IPS-NIHi7 (cell line): ENCODE measurements around the gene NRG3.

Source experiments
- DNase-seq: peaks from one replicate; pipeline ENCODE4 v3.0.0; 2012; ENCODE audit warnings: mixed read lengths; ENCODE audit errors: extremely low spot score

Gene NRG3

DNA sequence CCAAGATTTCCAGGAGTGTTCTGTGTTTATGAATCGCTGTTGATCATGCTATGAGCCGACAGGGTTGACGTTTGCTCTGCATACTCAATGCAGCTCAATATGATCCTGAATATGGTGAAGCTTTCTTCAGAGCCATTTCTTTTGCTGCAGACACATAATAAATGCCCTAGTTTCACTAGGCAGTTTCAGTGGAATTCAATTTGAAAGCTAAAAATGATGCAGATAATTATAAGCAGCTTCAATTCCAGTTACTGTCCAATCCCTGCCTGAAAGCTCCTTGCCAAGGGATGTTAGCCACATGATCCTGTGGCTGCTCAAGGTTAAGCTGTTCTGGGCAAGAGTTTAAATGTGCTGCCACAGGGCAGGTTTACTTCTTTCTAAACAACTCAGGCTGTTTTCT lies 805.6 kb downstream of the NRG3 start:
- no peak for DNase-seq

DNA sequence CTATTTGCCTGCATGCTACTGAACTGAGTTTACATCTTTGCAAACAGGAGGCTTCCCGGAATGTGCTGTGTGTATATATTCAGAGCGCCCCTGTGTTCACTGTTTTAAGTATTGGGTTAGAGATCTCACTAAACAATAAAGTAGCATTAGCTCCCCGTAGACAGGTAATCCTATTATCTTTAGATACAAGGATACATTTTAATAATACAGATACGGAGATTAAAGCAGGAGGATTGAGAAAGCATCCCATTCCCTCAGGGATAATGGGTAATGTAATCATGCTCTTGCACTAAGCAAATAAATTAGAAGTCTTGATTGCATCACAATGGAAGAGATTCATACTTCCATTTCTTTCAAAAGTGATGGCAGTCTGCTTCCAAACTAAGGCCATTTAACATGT lies 809.0 kb downstream of the NRG3 start:
- DNase-seq = no peak

GRCh38 chr10:82685087-82685486 lies 810.1 kb downstream of the NRG3 start:
- no peak for DNase-seq

DNA sequence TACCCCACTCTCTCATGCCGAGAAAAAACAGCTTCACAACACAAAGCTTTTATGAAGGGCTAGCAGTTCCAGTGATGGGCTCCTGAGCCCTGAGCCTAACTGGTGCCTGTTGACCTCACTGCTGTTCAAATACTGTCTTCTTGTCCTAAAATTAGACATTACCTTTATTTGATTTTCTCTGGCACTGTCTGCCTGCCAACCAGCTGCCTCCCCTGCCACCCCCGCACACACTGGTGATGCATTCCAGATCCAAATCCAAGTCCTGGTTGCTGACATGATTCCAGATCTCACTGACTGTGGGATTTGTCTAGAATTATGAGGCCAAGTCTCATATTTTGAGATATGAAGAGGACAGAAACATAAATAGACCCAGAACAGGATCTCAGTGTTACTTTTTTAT lies 816.2 kb downstream of the NRG3 start:
- DNase-seq = no peak

GRCh38 chr10:82692458-82692857 lies 817.5 kb downstream of the NRG3 start:
- no peak for DNase-seq

GRCh38 chr10:82721831-82722230 lies 846.8 kb downstream of the NRG3 start:
- no peak for DNase-seq

DNA sequence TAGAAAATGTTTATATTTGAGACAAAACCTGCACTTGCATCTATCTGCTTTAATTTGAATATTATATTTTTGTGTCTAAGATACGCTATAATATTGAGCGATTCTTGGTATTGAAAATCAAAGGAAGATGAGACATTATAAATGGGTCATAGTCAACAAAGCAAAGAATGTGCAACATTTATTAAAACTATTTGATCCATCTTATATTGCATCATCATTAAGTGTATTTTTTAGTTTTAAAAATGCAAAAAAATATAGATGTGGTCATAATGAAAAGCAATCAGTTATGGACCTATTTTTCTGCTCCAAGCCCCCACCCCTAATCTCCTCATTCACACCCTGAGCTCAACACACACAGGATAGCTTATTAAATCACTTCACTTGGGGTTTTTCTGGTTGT lies 847.3 kb downstream of the NRG3 start:
- no peak for DNase-seq

DNA sequence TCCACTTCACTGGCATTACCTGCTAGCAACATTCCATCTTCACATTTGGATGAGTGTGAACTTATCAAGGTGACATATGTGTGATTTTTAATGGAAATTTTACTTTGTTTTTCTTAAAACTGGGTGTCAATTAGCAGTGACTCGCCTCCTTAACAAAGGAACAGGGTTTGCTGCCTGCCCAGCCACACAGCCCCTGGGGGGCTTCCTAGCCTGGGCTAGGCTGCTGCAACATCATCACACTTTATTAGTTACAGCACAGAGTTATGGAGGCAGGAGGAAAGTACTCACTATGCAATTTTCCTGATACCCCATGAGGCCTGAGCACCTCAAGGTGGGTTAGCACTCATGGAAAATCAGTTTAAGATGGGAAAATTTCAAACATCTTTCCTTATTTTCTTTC lies 861.3 kb downstream of the NRG3 start:
- peak; percentile 32 for DNase-seq

- peak; percentile 11 for DNase-seq
These were observed 862.6 kb downstream of the NRG3 start for GRCh38 chr10:82737549-82737948.

DNA sequence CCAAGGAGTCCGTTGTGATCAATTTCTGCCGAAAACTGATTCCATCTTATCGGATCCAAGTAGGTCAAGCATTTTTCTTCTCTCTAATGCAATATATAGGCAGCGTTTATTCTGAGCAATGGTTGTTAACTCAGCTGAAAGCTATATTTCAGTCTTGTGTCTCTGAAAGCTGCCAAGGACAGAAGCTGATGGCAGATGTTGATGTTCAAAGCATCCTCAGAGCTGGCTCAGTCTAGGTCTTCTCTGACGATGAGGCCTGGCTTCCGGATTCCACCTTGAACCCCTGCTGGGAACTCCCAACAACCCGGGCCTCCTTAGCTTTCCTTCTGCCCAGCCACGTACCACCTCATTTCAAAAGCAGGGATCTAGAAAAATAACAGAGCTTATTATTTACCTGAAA lies 863.6 kb downstream of the NRG3 start:
- DNase-seq = no peak

DNA sequence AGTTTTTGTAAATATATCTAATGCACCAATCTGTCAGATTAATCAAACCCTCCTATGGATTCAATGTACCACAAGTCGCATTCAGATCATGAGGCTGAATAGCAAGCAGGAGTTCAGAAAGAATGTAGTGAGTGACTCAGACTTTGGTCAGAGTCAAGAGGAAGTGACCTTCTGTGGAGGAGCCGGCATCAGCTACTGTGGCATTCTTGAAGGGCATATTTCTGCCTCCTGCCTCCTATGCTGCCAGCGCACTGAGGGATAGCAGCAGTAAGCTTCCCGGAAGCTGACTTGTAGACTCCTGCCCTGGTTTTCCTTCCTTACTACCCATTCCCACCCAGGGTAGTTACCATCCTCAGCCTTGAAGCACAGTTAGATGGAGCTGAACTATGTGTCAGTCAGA lies 867.5 kb downstream of the NRG3 start:
- DNase-seq = peak; percentile 18

GRCh38 chr10:82742898-82743297 lies 867.9 kb downstream of the NRG3 start:
- DNase-seq = no peak

- no peak for DNase-seq
These were observed 875.5 kb downstream of the NRG3 start for GRCh38 chr10:82750538-82750937.

DNA sequence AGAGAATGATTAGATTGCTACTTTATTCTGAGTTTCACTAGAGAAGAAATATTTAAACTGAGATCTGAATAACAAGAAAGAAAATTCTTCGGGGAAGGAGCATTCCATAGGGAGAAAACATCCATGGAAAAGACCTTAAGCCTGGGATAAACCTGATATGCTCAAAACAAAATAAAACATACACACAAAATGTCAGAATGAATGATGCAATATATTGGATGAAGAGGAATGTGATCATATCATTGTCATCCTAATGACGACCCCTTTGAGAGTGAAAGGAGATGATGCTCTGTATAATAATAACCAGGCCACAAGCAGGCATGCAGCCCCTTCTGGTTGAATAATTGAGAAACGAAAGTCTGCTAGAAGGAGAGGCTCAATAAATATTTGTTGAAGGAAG lies 882.4 kb downstream of the NRG3 start:
- no peak for DNase-seq

DNA sequence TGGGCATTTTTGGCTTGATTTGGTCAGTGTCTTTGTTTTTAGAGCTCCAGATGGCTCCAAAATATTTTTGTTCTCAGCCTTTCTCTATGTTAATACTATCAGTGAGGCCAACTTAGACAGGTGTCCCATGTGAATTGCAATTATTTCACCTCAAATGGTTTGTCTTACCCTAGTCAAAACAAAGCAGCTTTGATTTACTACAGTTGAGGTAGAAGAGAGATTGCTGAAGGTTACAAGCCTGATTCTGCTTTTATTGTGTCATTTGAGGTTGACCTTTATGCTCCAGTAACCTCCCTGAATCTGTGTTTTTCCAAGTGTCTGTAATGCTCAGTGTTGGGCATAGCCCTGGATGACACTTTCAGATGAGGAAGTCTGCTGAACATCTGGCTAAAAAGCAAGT lies 882.9 kb downstream of the NRG3 start:
- DNase-seq = no peak

GRCh38 chr10:82759050-82759449 lies 884.1 kb downstream of the NRG3 start:
- DNase-seq = no peak

DNA sequence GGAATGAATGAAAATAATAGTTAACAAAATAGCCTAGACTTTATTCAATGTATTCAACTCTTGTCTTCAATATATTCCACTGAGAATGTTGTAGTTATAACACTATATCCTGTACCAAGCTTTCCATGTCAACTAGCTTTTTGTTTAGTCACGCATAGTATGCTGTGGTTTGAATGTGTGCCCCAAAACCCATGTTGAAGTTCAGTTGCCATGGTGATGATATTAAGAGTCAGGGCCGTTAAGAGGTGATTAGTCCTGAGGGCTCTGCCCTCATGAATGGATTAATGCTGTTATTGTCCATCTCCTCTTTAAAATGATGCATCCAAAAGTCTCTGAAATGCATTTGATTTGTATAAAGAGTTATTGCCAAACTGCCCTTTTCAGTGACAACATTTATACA lies 887.6 kb downstream of the NRG3 start:
- DNase-seq = no peak

DNA sequence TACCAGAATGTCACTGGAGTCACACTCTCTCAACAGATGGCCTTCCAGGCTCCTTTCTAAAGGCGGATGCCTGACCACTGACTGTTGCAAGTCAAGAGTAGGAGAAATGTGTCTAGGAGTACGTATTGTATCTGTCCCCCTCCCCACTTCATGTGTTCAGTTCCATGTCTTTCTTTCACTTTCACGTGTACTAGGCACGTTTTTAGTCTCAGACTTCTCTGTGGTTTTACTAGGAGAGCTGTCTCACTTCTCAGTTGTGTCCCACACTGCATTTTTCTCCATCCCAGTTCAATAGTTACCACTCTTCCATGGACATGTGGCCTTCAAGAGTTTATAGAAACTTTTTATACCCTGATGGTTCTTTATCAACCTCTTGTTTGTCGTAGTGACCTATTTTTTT lies 893.0 kb downstream of the NRG3 start:
- no peak for DNase-seq

- no peak for DNase-seq
These were observed 903.9 kb downstream of the NRG3 start for GRCh38 chr10:82778908-82779307.

DNA sequence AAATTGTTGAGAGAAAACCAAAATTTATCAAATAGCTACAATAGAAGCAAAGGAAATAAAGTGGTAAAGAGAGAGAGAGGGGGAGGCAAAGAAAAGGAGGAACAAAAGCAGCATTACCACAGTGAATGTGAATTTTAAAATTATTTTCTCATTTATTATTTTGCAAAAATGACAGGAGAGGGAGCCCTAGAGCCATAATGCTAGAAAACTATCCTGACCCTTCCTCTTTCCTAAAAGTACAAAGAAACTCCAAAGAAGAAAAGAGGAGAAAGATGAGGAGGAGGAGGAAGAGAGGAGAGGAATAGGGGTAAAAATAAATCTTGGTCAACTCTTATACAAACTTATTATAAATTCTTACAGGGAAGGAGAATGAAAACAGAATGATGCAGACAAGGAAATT lies 921.5 kb downstream of the NRG3 start:
- DNase-seq = peak; percentile 15

DNA sequence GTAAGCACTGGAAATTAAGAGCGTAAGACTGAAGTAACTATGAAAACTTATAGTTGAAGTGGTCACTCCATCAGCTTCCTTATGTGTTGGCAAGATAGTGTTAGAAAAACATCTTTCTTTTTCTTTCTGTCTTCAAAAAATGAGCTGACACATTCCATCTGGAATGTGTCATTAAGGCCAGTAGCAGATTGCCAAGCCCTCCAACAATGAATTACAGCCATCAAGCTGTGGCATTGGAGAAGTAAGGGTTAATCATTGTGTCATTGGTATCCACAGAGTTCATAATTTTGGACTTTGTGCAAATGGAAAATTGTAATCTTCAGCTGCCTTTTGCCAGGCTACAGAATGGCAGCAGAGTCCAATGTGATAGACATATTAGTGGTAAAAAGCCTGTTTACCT lies 926.3 kb downstream of the NRG3 start:
- DNase-seq = no peak

- DNase-seq = peak; percentile 65
These were observed 936.6 kb downstream of the NRG3 start for GRCh38 chr10:82811621-82812020.

- no peak for DNase-seq
These were observed 938.9 kb downstream of the NRG3 start for GRCh38 chr10:82813856-82814255.

DNA sequence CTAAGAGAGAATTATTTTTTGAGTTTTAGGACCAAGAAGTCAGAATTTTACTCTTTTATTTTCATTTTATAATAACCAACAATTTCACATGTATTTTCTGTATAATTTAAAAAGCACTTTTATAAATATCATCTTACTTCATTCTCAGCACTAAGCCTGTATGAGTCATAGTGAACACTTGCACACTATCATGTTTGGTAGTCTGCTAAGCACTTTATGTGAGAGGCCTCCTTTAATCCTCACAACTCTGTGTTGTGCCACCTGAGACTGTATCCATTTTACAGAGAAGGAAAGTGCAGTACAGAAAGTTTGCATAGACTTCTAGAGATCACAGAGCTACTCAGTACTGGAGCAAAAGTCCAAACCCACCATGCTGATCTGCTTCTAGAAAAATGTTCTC lies 939.6 kb downstream of the NRG3 start:
- DNase-seq = no peak

GRCh38 chr10:82815680-82816079 lies 940.7 kb downstream of the NRG3 start:
- no peak for DNase-seq
